Measurements from ENCODE around the gene TMEM209.
"Not testable (repeated sequence)": the region's sequence is repeated elsewhere in the genome, so short reads cannot be mapped to it uniquely, and the experiment has no call there.

Gene TMEM209

GRCh38 chr7:130127821-130128317, 77.3 kb downstream of the TMEM209 start:
- Histone ChIP-seq H3K9me3 (no peaks in the 10 kb centered on the region), H3K27me3 (no peaks in the 10 kb centered on the region), H3K4me3 (ENCODE audit: low read depth in 1 of 2, low read length in 1 of 2) (no peak overlapping the region), H3K36me3 (peaks cover 96% of the 10 kb centered on the region), H3K27ac (no peak overlapping the region), H3K4me1 (ENCODE audit: control insufficient read depth in 1 of 2, insufficient read depth in 1 of 2, low read depth in 1 of 2, low read length in 1 of 2) (no peaks in the 10 kb centered on the region)
- TF ChIP-seq CTCF (IDR thresholded peaks at IDR 0.05), result no peak

DNA sequence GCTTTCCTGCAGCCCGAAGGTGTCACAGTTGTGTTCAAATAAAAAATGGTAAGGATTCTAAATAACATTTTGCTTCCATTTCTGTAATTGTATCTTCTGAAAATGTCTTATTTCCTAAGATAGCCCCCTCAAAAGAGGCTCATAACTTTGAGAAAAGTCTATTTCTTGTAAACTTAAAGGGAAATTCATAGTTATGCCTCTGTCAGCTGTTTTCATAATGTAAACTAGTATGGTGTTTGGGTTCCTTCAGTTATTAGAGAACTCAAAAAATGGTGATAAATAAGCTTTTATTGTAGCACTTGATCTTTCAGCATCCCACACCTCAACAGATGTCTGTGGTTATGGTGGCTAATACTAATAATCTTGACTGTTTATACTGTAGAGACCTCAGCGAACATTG, 77.8 kb downstream of the TMEM209 start:
- Histone ChIP-seq H3K27me3 (no peaks in the 10 kb centered on the region), H3K36me3 (peaks cover 96% of the 10 kb centered on the region), H3K27ac (no peak overlapping the region), H3K4me1 (ENCODE audit: control insufficient read depth in 1 of 2, insufficient read depth in 1 of 2, low read depth in 1 of 2, low read length in 1 of 2) (no peaks in the 10 kb centered on the region), H3K4me3 (ENCODE audit: low read depth in 1 of 2, low read length in 1 of 2) (no peak overlapping the region), H3K9me3 (no peaks in the 10 kb centered on the region)
- TF ChIP-seq CTCF (IDR thresholded peaks at IDR 0.05), result no peak

- not testable (repeated sequence) for H3K27me3 ChIP-seq; H3K4me1 ChIP-seq (ENCODE audit: control insufficient read depth in 1 of 2, insufficient read depth in 1 of 2, low read depth in 1 of 2, low read length in 1 of 2); H3K27ac ChIP-seq; H3K4me3 ChIP-seq (ENCODE audit: low read depth in 1 of 2, low read length in 1 of 2); H3K9me3 ChIP-seq
- H3K36me3 ChIP-seq, result peaks cover 96% of the 10 kb centered on the region
Measured at GRCh38 chr7:130126840-130127239, 78.4 kb downstream of the TMEM209 start.

- Histone ChIP-seq H3K4me3 (ENCODE audit: low read depth in 1 of 2, low read length in 1 of 2) (no peak overlapping the region), H3K4me1 (ENCODE audit: control insufficient read depth in 1 of 2, insufficient read depth in 1 of 2, low read depth in 1 of 2, low read length in 1 of 2) (no peaks in the 10 kb centered on the region), H3K27me3 (no peaks in the 10 kb centered on the region), H3K27ac (no peak overlapping the region), H3K9me3 (no peaks in the 10 kb centered on the region), H3K36me3 (peaks cover 94% of the 10 kb centered on the region)
- no peak for TF ChIP-seq CTCF (IDR thresholded peaks at IDR 0.05)
Measured at GRCh38 chr7:130124711-130125110, 80.5 kb downstream of the TMEM209 start.

GRCh38 chr7:130123501-130123900, 81.7 kb downstream of the TMEM209 start:
- no peak for TF ChIP-seq CTCF (IDR thresholded peaks at IDR 0.05)
- Histone ChIP-seq H3K27me3 (no peaks in the 10 kb centered on the region), H3K4me3 (ENCODE audit: low read depth in 1 of 2, low read length in 1 of 2) (no peak overlapping the region), H3K36me3 (peaks cover 86% of the 10 kb centered on the region), H3K9me3 (no peaks in the 10 kb centered on the region), H3K4me1 (ENCODE audit: control insufficient read depth in 1 of 2, insufficient read depth in 1 of 2, low read depth in 1 of 2, low read length in 1 of 2) (no peaks in the 10 kb centered on the region), H3K27ac (no peak overlapping the region)

DNA sequence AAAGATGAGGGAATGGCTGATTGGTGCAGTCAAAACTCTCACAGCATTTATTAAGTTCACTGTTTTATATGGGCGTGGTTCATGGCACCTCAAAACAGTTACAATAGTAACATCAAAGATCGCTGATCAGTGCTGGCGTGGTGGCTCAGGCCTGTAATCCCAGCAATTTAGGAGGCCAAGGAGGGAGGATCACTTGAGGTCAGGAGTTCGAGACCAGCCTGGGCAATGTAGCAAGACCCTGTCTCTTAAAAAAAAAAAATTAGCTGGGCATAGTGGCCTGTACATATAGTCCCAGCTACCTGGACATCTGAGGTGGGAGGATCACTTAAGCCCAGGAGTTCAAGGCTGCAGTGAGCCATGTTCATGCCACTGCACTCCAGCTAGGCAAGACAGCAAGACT, 86.4 kb downstream of the TMEM209 start:
- TF ChIP-seq CTCF (IDR thresholded peaks at IDR 0.05), result no peak

More for the DNA sequence above, 86.4 kb downstream of the TMEM209 start:
- no peak overlapping the region for H3K4me3 ChIP-seq (ENCODE audit: low read depth in 1 of 2, low read length in 1 of 2)
- no peaks in the 10 kb centered on the region for H3K27me3 ChIP-seq
- H3K27ac ChIP-seq, result no peak overlapping the region
- H3K4me1 ChIP-seq (ENCODE audit: control insufficient read depth in 1 of 2, insufficient read depth in 1 of 2, low read depth in 1 of 2, low read length in 1 of 2), result no peaks in the 10 kb centered on the region
- H3K36me3 ChIP-seq, result peaks cover 48% of the 10 kb centered on the region
- H3K9me3 ChIP-seq, result no peaks in the 10 kb centered on the region
